ENCODE data around the gene CFAP53.

Gene CFAP53

GRCh38 chr18:50285631-50286321, 19.5 kb upstream of the CFAP53 start:
- peaks cover 37% of the 10 kb centered on the region for H3K36me3 ChIP-seq
- H3K27me3 ChIP-seq, result no peaks in the 10 kb centered on the region
- H3K9me3 ChIP-seq, result no peaks in the 10 kb centered on the region
- no peak overlapping the region for H3K4me3 ChIP-seq (ENCODE audit: low read depth in 1 of 2, low read length in 1 of 2)
- peaks cover 29 to 33% of the 10 kb centered on the region in 2 experiments for H3K4me1 ChIP-seq (ENCODE audit: control insufficient read depth in 1 of 2, insufficient read depth in 1 of 2, low read depth in 1 of 2, low read length in 1 of 2)
- no peak overlapping the region for H3K27ac ChIP-seq
- TF ChIP-seq, protein P1, sequence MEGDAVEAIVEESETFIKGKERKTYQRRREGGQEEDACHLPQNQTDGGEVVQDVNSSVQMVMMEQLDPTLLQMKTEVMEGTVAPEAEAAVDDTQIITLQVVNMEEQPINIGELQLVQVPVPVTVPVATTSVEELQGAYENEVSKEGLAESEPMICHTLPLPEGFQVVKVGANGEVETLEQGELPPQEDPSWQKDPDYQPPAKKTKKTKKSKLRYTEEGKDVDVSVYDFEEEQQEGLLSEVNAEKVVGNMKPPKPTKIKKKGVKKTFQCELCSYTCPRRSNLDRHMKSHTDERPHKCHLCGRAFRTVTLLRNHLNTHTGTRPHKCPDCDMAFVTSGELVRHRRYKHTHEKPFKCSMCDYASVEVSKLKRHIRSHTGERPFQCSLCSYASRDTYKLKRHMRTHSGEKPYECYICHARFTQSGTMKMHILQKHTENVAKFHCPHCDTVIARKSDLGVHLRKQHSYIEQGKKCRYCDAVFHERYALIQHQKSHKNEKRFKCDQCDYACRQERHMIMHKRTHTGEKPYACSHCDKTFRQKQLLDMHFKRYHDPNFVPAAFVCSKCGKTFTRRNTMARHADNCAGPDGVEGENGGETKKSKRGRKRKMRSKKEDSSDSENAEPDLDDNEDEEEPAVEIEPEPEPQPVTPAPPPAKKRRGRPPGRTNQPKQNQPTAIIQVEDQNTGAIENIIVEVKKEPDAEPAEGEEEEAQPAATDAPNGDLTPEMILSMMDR (IDR thresholded peaks at IDR 0.05), result no peak

- no peak overlapping the region for H3K27ac ChIP-seq
- H3K27me3 ChIP-seq, result no peaks in the 10 kb centered on the region
- H3K9me3 ChIP-seq, result no peaks in the 10 kb centered on the region
- H3K4me3 ChIP-seq (ENCODE audit: low read depth in 1 of 2, low read length in 1 of 2), result no peak overlapping the region
- peaks cover 37% of the 10 kb centered on the region for H3K36me3 ChIP-seq
- TF ChIP-seq, protein P1 (IDR thresholded peaks at IDR 0.05), result no peak
- H3K4me1 ChIP-seq (ENCODE audit: control insufficient read depth in 1 of 2, insufficient read depth in 1 of 2, low read depth in 1 of 2, low read length in 1 of 2), result peaks cover 36 to 40% of the 10 kb centered on the region in 2 experiments
Measured at GRCh38 chr18:50285071-50285470, 18.8 kb upstream of the CFAP53 start.

GRCh38 chr18:50284255-50284885, 18.1 kb upstream of the CFAP53 start:
- Histone ChIP-seq H3K4me3 (ENCODE audit: low read depth in 1 of 2, low read length in 1 of 2) (no peak overlapping the region), H3K36me3 (peaks cover 42% of the 10 kb centered on the region), H3K27me3 (no peaks in the 10 kb centered on the region), H3K4me1 (ENCODE audit: control insufficient read depth in 1 of 2, insufficient read depth in 1 of 2, low read depth in 1 of 2, low read length in 1 of 2) (peaks cover 43 to 47% of the 10 kb centered on the region in 2 experiments), H3K9me3 (no peaks in the 10 kb centered on the region), H3K27ac (no peak overlapping the region)
- TF ChIP-seq, protein P1 (IDR thresholded peaks at IDR 0.05), result no peak

- Histone ChIP-seq H3K4me1 (ENCODE audit: control insufficient read depth in 1 of 2, insufficient read depth in 1 of 2, low read depth in 1 of 2, low read length in 1 of 2) (peaks cover 38 to 46% of the 10 kb centered on the region in 2 experiments), H3K27me3 (no peaks in the 10 kb centered on the region), H3K9me3 (no peaks in the 10 kb centered on the region), H3K27ac (peak overlapping the region; percentile 5), H3K36me3 (peaks cover 49% of the 10 kb centered on the region), H3K4me3 (ENCODE audit: low read depth in 1 of 2, low read length in 1 of 2) (no peak overlapping the region)
- TF ChIP-seq, protein P1 (IDR thresholded peaks at IDR 0.05), result no peak
Measured at GRCh38 chr18:50283469-50284209, 17.3 kb upstream of the CFAP53 start.

- no peaks in the 10 kb centered on the region for H3K27me3 ChIP-seq
- TF ChIP-seq, protein P1 (IDR thresholded peaks at IDR 0.05), result no peak
- H3K4me3 ChIP-seq (ENCODE audit: low read depth in 1 of 2, low read length in 1 of 2), result no peak overlapping the region
- H3K9me3 ChIP-seq, result no peaks in the 10 kb centered on the region
- peaks cover 33 to 39% of the 10 kb centered on the region in 2 experiments for H3K4me1 ChIP-seq (ENCODE audit: control insufficient read depth in 1 of 2, insufficient read depth in 1 of 2, low read depth in 1 of 2, low read length in 1 of 2)
- H3K36me3 ChIP-seq, result peaks cover 53% of the 10 kb centered on the region
- H3K27ac ChIP-seq, result no peak overlapping the region
Measured at GRCh38 chr18:50282521-50283335, 16.4 kb upstream of the CFAP53 start.

Data from neutrophil (primary cell).